Ammon's horn (tissue), 1 donor: ENCODE results near the gene SULF2.

Source experiments
- DNase-seq: peaks from one replicate; pipeline ENCODE4 v3.0.0-alpha.2; 2016; ENCODE audit warnings: low spot score

The SULF2 gene

DNA sequence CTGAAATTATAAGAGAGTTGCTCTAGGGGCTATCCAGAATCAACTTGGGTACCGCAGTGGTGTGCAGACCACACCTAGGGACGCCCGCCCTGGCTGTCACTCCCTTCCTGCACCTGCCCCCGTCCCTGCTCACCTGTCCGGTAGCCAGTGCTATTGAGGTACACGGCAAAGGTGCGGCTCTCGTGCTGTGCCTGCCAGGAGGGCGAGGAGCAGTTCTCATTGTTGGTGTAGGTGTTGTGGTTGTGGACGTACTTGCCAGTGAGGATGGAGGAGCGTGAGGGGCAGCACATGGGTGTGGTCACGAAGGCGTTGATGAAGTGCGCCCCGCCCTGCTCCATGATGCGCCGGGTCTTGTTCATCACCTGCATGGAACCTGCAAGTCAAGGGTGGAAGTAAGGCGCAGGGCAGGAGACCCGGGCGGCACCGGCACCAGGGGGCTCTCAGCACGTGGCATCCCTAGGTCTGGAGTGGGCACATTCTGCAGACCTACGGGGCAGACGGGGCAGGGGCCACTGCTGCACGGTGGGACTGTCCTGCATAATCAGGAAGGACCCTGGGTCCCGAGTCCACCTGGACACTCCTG is 48.6 kb downstream of the SULF2 start:
- DNase-seq, result no peak

DNA sequence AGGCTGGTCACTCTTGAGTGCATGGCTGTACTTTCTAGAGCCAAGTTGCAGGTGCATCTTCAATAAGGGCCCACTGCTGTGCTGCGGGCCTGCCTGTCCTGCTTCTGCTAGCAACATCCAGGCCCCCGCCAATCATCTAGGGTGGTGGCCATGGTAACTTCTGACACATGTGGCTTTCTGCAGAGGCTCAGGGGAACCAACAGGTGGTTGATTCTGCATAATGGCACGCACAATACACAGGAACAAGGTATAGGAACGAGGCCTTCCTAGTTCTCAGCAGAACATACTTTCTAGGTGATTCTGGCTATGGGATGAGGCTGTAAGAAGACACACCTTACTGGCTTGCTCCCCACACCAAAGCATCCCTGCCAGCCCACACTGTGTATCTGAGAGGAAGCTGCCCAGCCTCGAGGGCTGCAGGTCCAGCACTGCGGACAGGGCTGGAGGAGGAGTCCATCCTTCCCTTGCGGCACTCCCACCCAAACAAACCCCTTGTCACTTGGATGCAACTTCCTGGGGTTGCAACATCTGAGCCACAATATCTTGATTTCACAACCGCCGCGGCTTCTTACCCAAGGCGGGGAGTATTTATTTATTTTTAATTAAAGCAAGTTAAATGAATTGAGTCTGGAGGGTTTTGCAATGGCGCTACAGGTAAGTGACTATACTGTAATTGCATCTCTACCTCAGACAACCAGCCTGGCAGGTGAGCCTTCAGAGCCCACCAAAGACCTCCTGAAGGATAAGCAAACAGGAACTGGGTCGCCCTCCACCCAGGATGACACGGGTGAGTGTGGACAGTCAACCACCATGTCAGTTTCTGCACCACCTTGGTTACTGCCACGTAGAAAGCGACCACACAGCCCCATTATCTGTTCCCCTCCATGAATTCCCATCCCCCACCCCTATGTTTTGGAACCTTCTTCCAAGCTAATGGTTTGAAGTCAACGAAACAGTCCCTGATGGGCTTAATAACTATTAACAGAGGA is 49.6 kb downstream of the SULF2 start:
- DNase-seq, result no peak

GRCh38 chr20:47734870-47735269 is 50.4 kb downstream of the SULF2 start:
- DNase-seq, result no peak

DNA sequence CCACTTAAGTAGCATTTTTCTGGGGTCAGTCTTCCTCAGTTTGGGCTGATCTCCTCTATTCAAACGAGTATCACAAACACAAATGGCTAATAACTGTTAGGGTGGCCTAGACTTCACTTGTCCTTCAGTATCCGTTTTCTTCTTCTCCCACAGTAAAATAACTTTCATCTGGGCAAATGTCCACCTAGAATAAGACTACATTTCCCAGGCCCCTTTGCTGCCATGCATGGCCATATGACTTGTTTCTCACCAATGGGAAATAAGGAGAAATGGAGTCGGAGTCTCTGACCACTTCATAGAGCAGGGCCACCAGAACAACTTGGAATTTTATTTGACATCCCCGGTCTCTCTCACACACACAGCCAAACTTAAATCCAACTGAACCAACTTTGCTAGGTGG is 51.4 kb downstream of the SULF2 start:
- no peak for DNase-seq

DNA sequence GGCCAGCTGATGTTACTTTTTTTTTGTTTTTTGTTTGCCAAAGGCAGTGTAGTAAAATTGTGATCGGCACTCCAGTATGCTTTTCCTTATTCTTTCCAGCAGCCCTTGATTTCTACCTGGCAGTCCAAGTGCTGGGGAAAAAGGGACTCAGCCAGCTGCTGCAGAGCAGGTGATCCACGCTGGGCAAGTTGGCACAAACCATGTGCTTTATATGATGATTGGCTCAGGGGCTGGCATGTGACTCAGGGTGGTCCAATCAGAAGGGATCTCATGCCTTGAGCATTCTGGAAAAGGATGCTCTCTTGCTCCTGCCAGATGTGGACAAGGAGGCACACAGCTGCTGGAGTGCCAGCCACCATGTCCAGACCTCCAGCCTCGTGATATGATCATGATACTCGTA is 54.5 kb downstream of the SULF2 start:
- no peak for DNase-seq

DNA sequence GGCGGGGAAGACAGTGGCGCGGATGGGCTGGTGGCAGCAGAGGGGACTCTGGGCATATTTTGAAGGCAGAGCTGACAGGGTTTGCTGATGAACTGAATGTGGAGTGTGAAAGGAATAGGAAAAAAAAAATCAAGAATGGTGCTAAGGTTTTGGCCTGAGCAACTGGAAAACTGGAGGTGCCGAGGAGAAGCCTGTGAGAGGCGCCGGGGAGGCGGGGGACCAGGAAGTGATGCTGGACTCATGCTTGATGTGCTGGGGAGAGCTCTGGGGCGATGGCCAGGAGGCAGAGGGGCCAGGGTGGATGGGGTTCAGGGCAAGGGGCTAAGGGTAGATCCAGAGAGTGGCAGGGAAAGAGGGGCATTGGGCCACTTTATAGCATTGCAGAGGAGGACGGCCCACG is 55.8 kb downstream of the SULF2 start:
- no peak for DNase-seq

DNA sequence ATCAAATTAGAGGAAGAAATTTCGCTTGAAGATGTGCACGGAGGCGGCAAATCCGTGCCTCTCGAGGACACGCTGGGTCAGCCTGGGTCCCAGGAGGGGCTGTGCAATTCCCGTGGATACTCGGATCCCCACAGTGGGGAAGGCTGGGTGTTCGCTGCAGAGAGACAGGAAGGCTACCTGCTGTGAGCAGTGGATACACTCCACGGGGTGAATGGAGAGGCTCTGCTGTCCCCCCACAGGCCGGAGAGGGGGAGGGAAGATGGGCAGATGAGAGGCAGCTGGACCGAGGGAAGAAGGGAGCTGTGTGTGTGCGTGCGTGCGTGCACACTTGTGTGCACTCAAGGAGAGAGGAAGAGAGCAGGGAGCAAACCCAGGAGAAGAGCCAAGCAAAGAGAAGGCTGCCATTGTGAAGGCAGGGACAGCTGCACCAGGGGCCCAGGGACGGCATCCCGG is 57.3 kb downstream of the SULF2 start:
- peak; percentile 79 for DNase-seq

- peak; percentile 66 for DNase-seq
These were observed 58.0 kb downstream of the SULF2 start for GRCh38 chr20:47727170-47727880.

DNA sequence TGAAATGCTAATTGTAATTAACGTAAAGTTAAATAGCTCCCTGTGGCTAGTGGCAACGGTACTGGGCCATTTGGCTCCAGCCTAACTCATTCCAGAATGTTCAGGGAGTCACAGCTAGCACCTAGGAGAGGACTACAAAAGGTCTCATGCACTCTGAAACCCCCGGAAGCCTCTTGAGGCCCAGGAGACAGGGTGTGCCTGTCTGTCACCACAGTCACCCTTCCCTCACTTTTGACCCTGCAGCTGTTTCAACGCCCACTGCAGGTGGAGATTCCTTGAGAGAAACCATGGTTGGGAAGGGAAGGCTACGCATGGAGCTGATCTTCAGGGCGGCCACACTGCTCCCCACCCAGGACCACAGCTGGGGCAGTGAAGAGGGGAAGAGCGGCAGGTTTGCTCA is 58.6 kb downstream of the SULF2 start:
- DNase-seq, result no peak

- peak; percentile 85 for DNase-seq
These were observed 59.9 kb downstream of the SULF2 start for GRCh38 chr20:47725248-47725973.

DNA sequence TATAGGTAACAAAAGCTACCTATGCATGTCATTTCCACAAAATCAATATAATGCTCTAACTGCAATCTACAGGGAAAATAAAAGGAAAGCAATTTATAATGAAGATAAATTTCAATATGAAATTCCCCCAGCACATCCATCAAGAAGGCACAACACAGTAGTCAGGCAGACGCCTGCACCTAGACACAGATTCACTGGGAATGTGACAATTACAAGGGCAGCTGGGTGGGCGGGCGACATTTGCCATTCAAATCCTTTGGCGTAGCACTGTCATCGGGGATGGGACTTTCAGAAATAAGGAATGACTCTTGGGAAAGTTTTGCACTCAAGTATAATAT is 60.4 kb downstream of the SULF2 start:
- DNase-seq, result no peak

- DNase-seq, result no peak
These were observed 60.9 kb downstream of the SULF2 start for GRCh38 chr20:47724396-47724795.

DNA sequence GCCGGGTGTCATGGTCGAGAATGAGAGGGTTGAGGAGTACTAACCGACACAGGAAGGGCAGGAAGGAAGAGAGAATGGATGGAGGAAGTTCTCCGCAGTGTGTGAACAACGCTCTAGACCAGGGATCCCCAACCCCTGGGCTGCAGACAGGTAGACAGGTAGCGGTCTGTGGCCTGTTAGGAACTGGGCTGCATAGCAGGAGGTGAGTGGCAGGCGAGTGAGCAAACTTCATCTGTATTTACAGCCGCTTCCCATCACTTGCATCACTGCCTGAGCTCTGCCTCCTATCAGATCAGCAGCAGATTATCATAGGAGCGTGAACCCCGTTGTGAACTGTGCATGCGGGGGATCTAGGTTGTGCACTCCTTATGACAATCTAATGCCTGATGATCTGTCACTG is 62.0 kb downstream of the SULF2 start:
- no peak for DNase-seq

GRCh38 chr20:47720636-47721427 is 64.4 kb downstream of the SULF2 start:
- DNase-seq, result no peak

GRCh38 chr20:47719625-47720024 is 65.7 kb downstream of the SULF2 start:
- no peak for DNase-seq

GRCh38 chr20:47719211-47719610 is 66.1 kb downstream of the SULF2 start:
- no peak for DNase-seq

DNA sequence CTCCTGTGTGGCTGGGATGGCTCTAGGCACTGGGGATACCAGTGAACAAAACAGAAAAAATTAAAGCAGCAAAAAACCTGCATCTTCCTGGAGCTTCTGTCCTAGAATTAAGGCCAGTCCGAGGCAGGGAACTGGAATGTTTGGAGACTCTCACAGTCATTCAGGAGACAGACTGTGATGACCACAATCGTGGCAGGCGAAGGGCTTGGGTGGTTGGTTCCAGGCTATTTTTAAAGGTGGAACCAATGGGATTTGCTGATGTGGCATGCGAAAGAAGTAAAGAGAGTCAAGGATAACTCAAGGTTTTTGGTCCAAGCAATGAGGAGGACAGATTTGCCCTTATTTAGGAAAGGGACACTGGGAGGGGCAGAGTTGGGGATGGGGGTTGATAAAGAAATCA is 66.9 kb downstream of the SULF2 start:
- no peak for DNase-seq

DNA sequence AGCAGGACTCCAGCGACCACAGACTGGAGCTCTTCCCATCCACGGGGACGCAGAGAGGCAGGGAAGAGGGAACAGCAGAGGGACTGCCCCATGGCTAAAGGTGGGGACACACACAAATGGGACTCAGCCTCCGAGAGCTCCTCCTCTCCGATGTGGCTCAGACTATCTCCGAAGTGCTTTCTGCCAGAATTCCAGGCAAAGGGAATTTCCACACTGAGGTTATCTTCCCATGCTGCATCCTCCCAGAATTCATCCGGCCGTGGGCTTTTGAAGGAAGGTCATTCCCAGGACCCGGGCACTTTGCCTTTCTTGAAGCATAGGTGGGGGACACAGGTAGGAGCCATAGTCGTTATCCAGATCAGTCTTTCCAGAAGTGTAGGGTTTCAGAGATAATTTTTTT is 67.9 kb downstream of the SULF2 start:
- DNase-seq, result no peak

- no peak for DNase-seq
These were observed 71.3 kb downstream of the SULF2 start for GRCh38 chr20:47713878-47714450.

DNA sequence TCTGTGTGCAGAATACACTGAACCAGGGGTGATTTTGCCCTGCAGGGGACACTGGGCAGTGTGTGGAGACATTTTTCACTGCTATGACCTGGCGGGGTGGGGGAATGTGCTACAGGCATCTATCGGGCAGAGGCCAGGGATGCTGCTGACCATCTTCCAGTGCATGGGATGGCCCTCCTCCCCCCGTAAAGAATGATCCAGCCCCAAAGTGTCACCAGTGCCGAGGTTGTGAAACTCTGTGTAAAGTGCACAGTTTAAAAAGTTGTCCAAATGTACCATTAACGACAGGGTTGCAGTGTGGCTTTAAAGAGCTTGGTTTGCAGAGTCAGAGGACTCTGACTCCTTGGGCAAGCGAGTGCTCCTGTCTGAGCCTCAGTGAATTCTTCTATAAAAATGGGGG is 72.1 kb downstream of the SULF2 start:
- no peak for DNase-seq
